SU-DHL-6 (cell line): ENCODE measurements around the gene WDTC1.

Experiments used
- H2AFZ ChIP-seq: fragments of 200-600 bp; sonication (generic); 2 replicates; pipeline ENCODE4 v1.6.1; 2014; ENCODE audit warnings: low read depth, mild to moderate bottlenecking, moderate library complexity, mixed read lengths, antibody characterized with exemption, low read length; ENCODE audit not compliant: severe bottlenecking
- H3F3A ChIP-seq: fragments of 200-600 bp; shearing (Covaris generic); 2 replicates; pipeline ENCODE4 v1.6.0; 2016; ENCODE audit warnings: antibody characterized with exemption, mild to moderate bottlenecking; ENCODE audit not compliant: insufficient read depth
- H3K27ac ChIP-seq: fragments of 200-600 bp; sonication (generic); 2 replicates; pipeline ENCODE4 v1.5.1; 2016; ENCODE audit warnings: low read depth, mild to moderate bottlenecking, low read length, moderate library complexity, mixed read lengths
- H3K27me3 ChIP-seq: fragments of 200-600 bp; sonication (generic), shearing (Covaris generic); 2 replicates; pipeline ENCODE4 v1.6.0; 2014; ENCODE audit warnings: mild to moderate bottlenecking, low read length
- H3K36me3 ChIP-seq: fragments of 200-600 bp; sonication (generic); 2 replicates; pipeline ENCODE4 v1.6.1; 2014; ENCODE audit warnings: mild to moderate bottlenecking, low read length, mixed read lengths
- H3K4me2 ChIP-seq: fragments of 300-600, 200-600 bp; shearing (Covaris generic), sonication (generic); 2 replicates; pipeline ENCODE4 v1.6.0; 2014; ENCODE audit warnings: low read length, low read depth, mild to moderate bottlenecking; ENCODE audit not compliant: poor library complexity, severe bottlenecking
- H3K4me3 ChIP-seq: fragments of 200-600 bp; sonication (generic); 2 replicates; pipeline ENCODE4 v1.5.1; 2014; ENCODE audit warnings: antibody characterized with exemption, low read length, mild to moderate bottlenecking, mixed read lengths; ENCODE audit not compliant: insufficient read depth, poor library complexity, severe bottlenecking
- H3K79me2 ChIP-seq: fragments of 200-600 bp; sonication (generic); 2 replicates; pipeline ENCODE4 v1.6.1; 2014; ENCODE audit warnings: mild to moderate bottlenecking, low read length, moderate library complexity; ENCODE audit not compliant: insufficient read depth
- H3K9ac ChIP-seq: fragments of 200-600 bp; sonication (generic); 2 replicates; pipeline ENCODE4 v1.7.0; 2014; ENCODE audit warnings: mild to moderate bottlenecking, low read length
- H3K9me2 ChIP-seq: fragments of 200-600 bp; sonication (generic); replicated peaks from 2 replicates; pipeline ENCODE4 v1.6.1; 2014; ENCODE audit warnings: low read length; ENCODE audit not compliant: insufficient read depth
- H3K9me3 ChIP-seq: fragments of 200-600 bp; sonication (generic); 2 replicates; pipeline ENCODE4 v1.6.1; 2014; ENCODE audit warnings: low read length, mixed read lengths; ENCODE audit not compliant: insufficient read depth
- H4K20me1 ChIP-seq: fragments of 200-600 bp; sonication (generic); 2 replicates; pipeline ENCODE4 v1.6.1; 2014; ENCODE audit warnings: low read depth, mild to moderate bottlenecking, antibody characterized with exemption, low read length, moderate library complexity, mixed read lengths
- EZH2phosphoT487 ChIP-seq: fragments of 200-600 bp; sonication (generic), shearing (Covaris generic); conservative IDR thresholded peaks from 2 replicates; pipeline ENCODE4 v1.6.1; 2018; ENCODE audit warnings: mild to moderate bottlenecking, antibody characterized with exemption, low read length, moderate library complexity, mixed read lengths
- TF ChIP-seq, protein P1 (sequence below): fragments of 200-600 bp; sonication (generic); IDR thresholded peaks from one replicate; pipeline ENCODE4 v1.5.1; 2017; ENCODE audit warnings: antibody characterized with exemption, mild to moderate bottlenecking, low read length, moderate library complexity; ENCODE audit not compliant: insufficient read depth, poor library complexity, severe bottlenecking

The WDTC1 gene

DNA sequence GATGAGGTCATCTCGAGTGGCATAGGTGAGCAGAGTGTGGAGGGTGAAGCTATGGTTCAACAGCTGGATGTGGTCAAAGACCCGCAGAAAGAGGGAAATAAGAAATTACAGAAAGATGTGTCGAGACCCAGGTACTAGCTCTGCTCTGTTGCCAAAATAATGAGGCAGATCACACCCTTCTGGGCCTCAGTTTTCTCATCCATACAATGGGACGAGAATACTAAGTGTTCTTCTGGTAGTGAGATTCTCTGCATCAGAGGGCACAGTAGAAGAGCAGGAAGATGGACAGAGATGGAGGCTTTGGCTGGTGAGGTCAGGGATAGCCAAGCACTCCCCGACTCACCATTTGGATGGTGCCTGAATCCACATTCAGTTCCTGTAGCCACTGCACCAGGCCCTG is 121.3 kb downstream of the WDTC1 start:
- no peaks in the 10 kb centered on the region for H3K79me2 ChIP-seq
- no peak overlapping the region for H2AFZ ChIP-seq
- H3F3A ChIP-seq: no peaks in the 10 kb centered on the region
- no peaks in the 10 kb centered on the region for H3K9me3 ChIP-seq
- H3K36me3 ChIP-seq: no peaks in the 10 kb centered on the region
- no peak overlapping the region for H3K27ac ChIP-seq
- no peak overlapping the region for H3K4me2 ChIP-seq
- TF ChIP-seq EZH2phosphoT487: no peak
- TF ChIP-seq, protein P1, sequence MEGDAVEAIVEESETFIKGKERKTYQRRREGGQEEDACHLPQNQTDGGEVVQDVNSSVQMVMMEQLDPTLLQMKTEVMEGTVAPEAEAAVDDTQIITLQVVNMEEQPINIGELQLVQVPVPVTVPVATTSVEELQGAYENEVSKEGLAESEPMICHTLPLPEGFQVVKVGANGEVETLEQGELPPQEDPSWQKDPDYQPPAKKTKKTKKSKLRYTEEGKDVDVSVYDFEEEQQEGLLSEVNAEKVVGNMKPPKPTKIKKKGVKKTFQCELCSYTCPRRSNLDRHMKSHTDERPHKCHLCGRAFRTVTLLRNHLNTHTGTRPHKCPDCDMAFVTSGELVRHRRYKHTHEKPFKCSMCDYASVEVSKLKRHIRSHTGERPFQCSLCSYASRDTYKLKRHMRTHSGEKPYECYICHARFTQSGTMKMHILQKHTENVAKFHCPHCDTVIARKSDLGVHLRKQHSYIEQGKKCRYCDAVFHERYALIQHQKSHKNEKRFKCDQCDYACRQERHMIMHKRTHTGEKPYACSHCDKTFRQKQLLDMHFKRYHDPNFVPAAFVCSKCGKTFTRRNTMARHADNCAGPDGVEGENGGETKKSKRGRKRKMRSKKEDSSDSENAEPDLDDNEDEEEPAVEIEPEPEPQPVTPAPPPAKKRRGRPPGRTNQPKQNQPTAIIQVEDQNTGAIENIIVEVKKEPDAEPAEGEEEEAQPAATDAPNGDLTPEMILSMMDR: no peak
- H3K4me3 ChIP-seq: no peak overlapping the region
- no peaks in the 10 kb centered on the region for H3K9me2 ChIP-seq
- H4K20me1 ChIP-seq: no peaks in the 10 kb centered on the region
- H3K27me3 ChIP-seq: no peaks in the 10 kb centered on the region
- no peak overlapping the region for H3K9ac ChIP-seq

DNA sequence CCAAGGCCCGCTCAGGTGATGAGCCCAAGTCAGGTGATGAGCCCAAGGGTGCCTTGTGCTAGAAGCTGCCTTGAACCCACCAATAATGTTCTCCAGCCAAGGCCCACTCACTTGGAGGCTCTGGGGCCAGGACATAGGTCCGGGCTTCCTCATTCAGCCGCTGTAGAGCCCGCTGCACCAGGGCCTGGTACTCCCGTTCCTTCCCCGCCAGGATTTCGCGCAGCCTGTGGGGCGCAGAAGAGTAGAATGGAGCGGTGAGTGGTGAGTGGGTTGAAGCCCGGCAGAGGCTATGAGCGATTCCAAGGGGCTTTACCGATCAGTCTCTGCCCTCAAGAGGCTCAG is 121.8 kb downstream of the WDTC1 start:
- Histone ChIP-seq H3K27me3 (no peaks in the 10 kb centered on the region), H4K20me1 (no peaks in the 10 kb centered on the region), H3K4me2 (no peak overlapping the region), H3K9me3 (no peaks in the 10 kb centered on the region), H3K9ac (no peak overlapping the region), H3K27ac (no peak overlapping the region), H3K36me3 (no peaks in the 10 kb centered on the region), H2AFZ (no peak overlapping the region), H3F3A (no peaks in the 10 kb centered on the region), H3K79me2 (no peaks in the 10 kb centered on the region), H3K9me2 (no peaks in the 10 kb centered on the region), H3K4me3 (no peak overlapping the region)
- TF ChIP-seq EZH2phosphoT487: no peak
- TF ChIP-seq, protein P1: no peak

DNA sequence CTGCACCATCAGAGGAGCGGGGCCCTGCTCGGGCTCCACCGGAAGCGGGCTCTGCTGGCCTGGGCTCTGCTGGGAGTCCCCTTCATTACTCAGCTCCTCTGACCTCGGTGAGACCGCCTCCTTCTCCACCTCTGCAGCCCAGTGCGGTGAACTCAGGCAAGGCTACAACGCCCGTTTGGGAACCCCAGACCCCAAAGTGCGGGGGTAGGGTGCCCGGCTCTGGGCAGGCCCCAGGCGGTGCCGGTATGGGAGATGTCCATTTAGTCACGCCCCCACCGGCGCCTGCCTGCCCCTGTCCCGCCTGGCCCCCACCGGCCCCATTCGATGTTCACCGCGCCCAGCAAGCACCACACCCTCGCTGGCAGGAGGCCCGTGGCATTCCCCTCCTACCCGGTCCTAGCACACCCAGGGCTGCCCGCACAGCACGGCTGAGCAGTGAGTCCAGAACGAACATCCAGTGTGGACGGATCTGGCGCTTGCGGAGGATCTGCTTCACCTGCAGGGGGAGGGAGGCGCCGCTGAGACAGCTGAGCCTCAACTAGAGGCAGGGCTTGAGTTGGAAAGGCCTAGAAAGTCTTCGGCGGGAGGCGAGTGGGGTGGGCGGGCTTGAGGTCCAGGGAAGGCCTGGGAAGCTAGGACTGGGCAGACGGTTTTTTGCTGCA is 122.3 kb downstream of the WDTC1 start:
- no peak overlapping the region for H3K9ac ChIP-seq
- H3F3A ChIP-seq: no peaks in the 10 kb centered on the region
- no peak overlapping the region for H3K27ac ChIP-seq
- no peaks in the 10 kb centered on the region for H4K20me1 ChIP-seq
- H3K4me3 ChIP-seq: no peak overlapping the region
- no peaks in the 10 kb centered on the region for H3K9me2 ChIP-seq
- no peaks in the 10 kb centered on the region for H3K36me3 ChIP-seq
- H3K4me2 ChIP-seq: no peak overlapping the region
- no peak overlapping the region for H2AFZ ChIP-seq
- H3K9me3 ChIP-seq: no peaks in the 10 kb centered on the region
- H3K79me2 ChIP-seq: no peaks in the 10 kb centered on the region
- TF ChIP-seq, protein P1: no peak
- TF ChIP-seq EZH2phosphoT487: no peak
- H3K27me3 ChIP-seq: no peaks in the 10 kb centered on the region
